Retina (tissue), 1 donor: ENCODE measurements around the gene RSBN1L.
"Not testable (repeated sequence)": the region's sequence is repeated elsewhere in the genome, so short reads cannot be mapped to it uniquely, and the experiment has no call there.

Source experiments
- DNase-seq: peaks from one replicate; pipeline ENCODE4 v3.0.0-alpha.2; 2016

RSBN1L gene

GRCh38 chr7:77778535-77778934 is 82.3 kb downstream of the RSBN1L start:
- no peak for DNase-seq

- DNase-seq: no peak
These were observed 86.1 kb downstream of the RSBN1L start for GRCh38 chr7:77782383-77782782.

GRCh38 chr7:77783111-77783510 is 86.9 kb downstream of the RSBN1L start:
- no peak for DNase-seq

- no peak for DNase-seq
These were observed 87.3 kb downstream of the RSBN1L start for GRCh38 chr7:77783545-77783944.

GRCh38 chr7:77784426-77784825 is 88.2 kb downstream of the RSBN1L start:
- not testable (repeated sequence) for DNase-seq

- DNase-seq: no peak
These were observed 89.8 kb downstream of the RSBN1L start for GRCh38 chr7:77786018-77786417.

GRCh38 chr7:77786741-77787140 is 90.5 kb downstream of the RSBN1L start:
- DNase-seq: no peak

- DNase-seq: no peak
These were observed 92.2 kb downstream of the RSBN1L start for GRCh38 chr7:77788327-77788902.

- DNase-seq: no peak
These were observed 95.1 kb downstream of the RSBN1L start for GRCh38 chr7:77791336-77791735.

- no peak for DNase-seq
These were observed 95.7 kb downstream of the RSBN1L start for GRCh38 chr7:77791956-77792355.

- DNase-seq: no peak
These were observed 97.7 kb downstream of the RSBN1L start for GRCh38 chr7:77794000-77794399.

- no peak for DNase-seq
These were observed 99.8 kb downstream of the RSBN1L start for GRCh38 chr7:77796109-77796508.

GRCh38 chr7:77796960-77797359 is 100.7 kb downstream of the RSBN1L start:
- DNase-seq: no peak

- no peak for DNase-seq
These were observed 101.6 kb downstream of the RSBN1L start for GRCh38 chr7:77797734-77798393.

- peak; percentile 99 for DNase-seq
These were observed 102.3 kb downstream of the RSBN1L start, which contains the start of the genes PHTF2 and TMEM60 for GRCh38 chr7:77798394-77799077. Gene PHTF2 (plus strand): TSS chr7:77798773. Gene TMEM60 (minus strand): TSS chr7:77798434. CDS start chr7:77794373, 4,061 bp downstream.

GRCh38 chr7:77799078-77799964 is 103.1 kb downstream of the RSBN1L start:
- no peak for DNase-seq

- no peak for DNase-seq
These were observed 103.9 kb downstream of the RSBN1L start for GRCh38 chr7:77800158-77800557.

- no peak for DNase-seq
These were observed 104.5 kb downstream of the RSBN1L start for GRCh38 chr7:77800730-77801129.

GRCh38 chr7:77802557-77803405 is 106.5 kb downstream of the RSBN1L start:
- no peak for DNase-seq

- no peak for DNase-seq
These were observed 110.2 kb downstream of the RSBN1L start for GRCh38 chr7:77806425-77806824.

GRCh38 chr7:77808517-77808916 is 112.3 kb downstream of the RSBN1L start:
- DNase-seq: no peak
